Stimulated activated CD8-positive, alpha-beta memory T cell treated with anti-CD3 and anti-CD28 coated beads, Interleukin-4, amount 100 ng/mL, for 24 hours (primary cell): ENCODE data around the gene ZNF219.

Experiments used
- DNase-seq: peaks from one replicate; pipeline ENCODE4 v3.0.0-alpha.2; 2020; ENCODE audit warnings: low read depth

Gene ZNF219

GRCh38 chr14:21066882-21067502 lies 31.5 kb downstream of the ZNF219 start:
- no peak for DNase-seq

- DNase-seq: no peak
Measured at GRCh38 chr14:21063479-21063878, 35.0 kb downstream of the ZNF219 start.

- DNase-seq: no peak
Measured at GRCh38 chr14:21061347-21061668, 37.1 kb downstream of the ZNF219 start.

GRCh38 chr14:21060614-21061346 lies 37.7 kb downstream of the ZNF219 start:
- no peak for DNase-seq

- no peak for DNase-seq
Measured at GRCh38 chr14:21059842-21060613, 38.4 kb downstream of the ZNF219 start.

- no peak for DNase-seq
Measured at GRCh38 chr14:21058903-21059302, 39.6 kb downstream of the ZNF219 start.

GRCh38 chr14:21057803-21058675 lies 40.4 kb downstream of the ZNF219 start, which contains the start of gene RNASE8:
Gene RNASE8 (plus strand): TSS chr14:21057822. CDS start chr14:21057893, 71 bp downstream.
- DNase-seq: no peak

- no peak for DNase-seq
Measured at GRCh38 chr14:21056520-21057163, 41.8 kb downstream of the ZNF219 start.

- DNase-seq: no peak
Measured at GRCh38 chr14:21055432-21056117, 42.9 kb downstream of the ZNF219 start.

- no peak for DNase-seq
Measured at GRCh38 chr14:21054768-21055145, 43.7 kb downstream of the ZNF219 start.

GRCh38 chr14:21054123-21054767 lies 44.2 kb downstream of the ZNF219 start:
- no peak for DNase-seq

GRCh38 chr14:21053184-21054122 lies 45.0 kb downstream of the ZNF219 start:
- DNase-seq: no peak

- no peak for DNase-seq
Measured at GRCh38 chr14:21050597-21050996, 47.9 kb downstream of the ZNF219 start.

GRCh38 chr14:21049271-21049673 lies 49.2 kb downstream of the ZNF219 start:
- DNase-seq: no peak

GRCh38 chr14:21048638-21049037 lies 49.8 kb downstream of the ZNF219 start:
- no peak for DNase-seq

- DNase-seq: no peak
Measured at GRCh38 chr14:21047378-21047781, 51.1 kb downstream of the ZNF219 start.

- DNase-seq: no peak
Measured at GRCh38 chr14:21043974-21044618, 54.4 kb downstream of the ZNF219 start.

GRCh38 chr14:21043387-21043973 lies 55.0 kb downstream of the ZNF219 start:
- DNase-seq: no peak
